ENCODE measurements around the gene FHIT. TPM values are rescaled to one million over a fixed set of nuclear protein-coding genes. Genes with fewer than 3 reads are reported as not detected.

Gene FHIT
- total RNA-seq, 4 donors from 2014 or later, result 7.5 to 20.1 (median 13.5) TPM

GRCh38 chr3:59922192-59922591 lies 1329.1 kb downstream of the FHIT start:
- WGBS, 2 donors (ENCODE audit: low coverage in 1 of 2), result 87 to 96% methylated on average over 7 of the region's 7 CpGs
- in situ Hi-C loops (cut with MboI; ENCODE audit: low pct_ligation_motif_present in 1 of 4, low pct_unique_long_range_greater_than_20kb in 1 of 4, low sequenced_read_pairs in 3 of 4), result no loop called here

GRCh38 chr3:59920822-59921221 lies 1330.4 kb downstream of the FHIT start:
- H3K9me3 ChIP-seq, result no peaks in the 10 kb centered on the region
- no peak overlapping the region for H3K27ac ChIP-seq
- no peaks in the 10 kb centered on the region for H3K4me1 ChIP-seq
- H3K4me3 ChIP-seq, result no peak overlapping the region
- no peaks in the 10 kb centered on the region for H3K27me3 ChIP-seq
- 87 to 91% methylated on average over 5 of the region's 5 CpGs for WGBS, 2 donors (ENCODE audit: low coverage in 1 of 2)
- intact Hi-C loops (cut with DNase I; ENCODE audit: low total_unique reads) (no loop called here), in situ Hi-C loops (cut with MboI; ENCODE audit: low pct_ligation_motif_present in 1 of 4, low pct_unique_long_range_greater_than_20kb in 1 of 4, low sequenced_read_pairs in 3 of 4) (no loop called here)
- no peak for TF ChIP-seq EP300 (IDR thresholded peaks at IDR 0.05; ENCODE audit: low read depth)
- TF ChIP-seq POLR2A (IDR thresholded peaks at IDR 0.05), result no peak
- no peak for TF ChIP-seq CTCF (IDR thresholded peaks at IDR 0.05)
- TF ChIP-seq POLR2AphosphoS5 (IDR thresholded peaks at IDR 0.05), result no peak
- no peak for DNase-seq
- H3K36me3 ChIP-seq, result no peaks in the 10 kb centered on the region

More at GRCh38 chr3:59922192-59922591, 1329.1 kb downstream of the FHIT start:
- no peak overlapping the region for H3K4me3 ChIP-seq
- no peaks in the 10 kb centered on the region for H3K4me1 ChIP-seq
- H3K27me3 ChIP-seq, result no peaks in the 10 kb centered on the region
- no peak for DNase-seq
- intact Hi-C loops (cut with DNase I; ENCODE audit: low total_unique reads), result no loop called here
- no peaks in the 10 kb centered on the region for H3K36me3 ChIP-seq
- TF ChIP-seq EP300 (IDR thresholded peaks at IDR 0.05; ENCODE audit: low read depth) (no peak), POLR2AphosphoS5 (IDR thresholded peaks at IDR 0.05) (no peak), CTCF (IDR thresholded peaks at IDR 0.05) (no peak)
- no peaks in the 10 kb centered on the region for H3K9me3 ChIP-seq
- no peak overlapping the region for H3K27ac ChIP-seq

GRCh38 chr3:59919586-59919985 lies 1331.7 kb downstream of the FHIT start:
- intact Hi-C loops (cut with DNase I; ENCODE audit: low total_unique reads), result no loop called here

DNA sequence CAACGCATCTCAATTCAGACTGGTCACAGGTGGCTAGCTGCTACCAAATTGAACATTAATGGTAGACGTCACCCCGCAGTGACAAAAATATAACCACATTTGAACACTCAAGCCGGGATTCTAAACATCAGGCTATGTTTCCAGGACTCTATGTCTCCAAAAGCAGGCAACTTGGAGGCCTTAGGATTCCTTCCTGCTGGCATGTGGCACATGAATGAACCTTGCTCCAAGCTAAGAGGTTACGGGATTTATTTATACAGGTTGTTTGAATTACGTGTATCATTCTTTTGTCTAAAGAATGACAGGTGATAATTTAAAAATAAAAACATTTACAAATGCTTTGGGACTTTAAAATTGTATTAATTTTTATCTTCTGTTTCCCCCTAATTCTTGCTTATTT lies 1337.0 kb downstream of the FHIT start:
- no peaks in the 10 kb centered on the region for H3K27me3 ChIP-seq
- intact Hi-C loops (cut with DNase I; ENCODE audit: low total_unique reads) (no loop called here), in situ Hi-C loops (cut with MboI; ENCODE audit: low pct_ligation_motif_present in 1 of 4, low pct_unique_long_range_greater_than_20kb in 1 of 4, low sequenced_read_pairs in 3 of 4) (no loop called here)
- no peaks in the 10 kb centered on the region for H3K9me3 ChIP-seq
- WGBS, 2 donors (ENCODE audit: low coverage in 1 of 2), result 71 to 72% methylated on average over 6 of the region's 6 CpGs
- H3K27ac ChIP-seq, result no peak overlapping the region
- no peak for TF ChIP-seq POLR2A (IDR thresholded peaks at IDR 0.05)
- TF ChIP-seq EP300 (IDR thresholded peaks at IDR 0.05; ENCODE audit: low read depth), result no peak
- TF ChIP-seq POLR2AphosphoS5 (IDR thresholded peaks at IDR 0.05), result no peak
- no peak for TF ChIP-seq CTCF (IDR thresholded peaks at IDR 0.05)
- peaks cover 0 to 8% (median 4%) of the 10 kb centered on the region in 4 donors for H3K4me1 ChIP-seq
- no peak overlapping the region for H3K4me3 ChIP-seq
- no peaks in the 10 kb centered on the region for H3K36me3 ChIP-seq
- DNase-seq, result no peak

More at GRCh38 chr3:59919586-59919985, 1331.7 kb downstream of the FHIT start:
- no peaks in the 10 kb centered on the region for H3K9me3 ChIP-seq
- no peaks in the 10 kb centered on the region for H3K36me3 ChIP-seq
- H3K27ac ChIP-seq, result no peak overlapping the region
- H3K27me3 ChIP-seq, result no peaks in the 10 kb centered on the region
- in situ Hi-C loops (cut with MboI; ENCODE audit: low pct_ligation_motif_present in 1 of 4, low pct_unique_long_range_greater_than_20kb in 1 of 4, low sequenced_read_pairs in 3 of 4), result no loop called here
- H3K4me3 ChIP-seq, result no peak overlapping the region
- no peak for DNase-seq
- H3K4me1 ChIP-seq, result no peaks in the 10 kb centered on the region
- TF ChIP-seq POLR2A (IDR thresholded peaks at IDR 0.05), result no peak
- TF ChIP-seq EP300 (IDR thresholded peaks at IDR 0.05; ENCODE audit: low read depth), result no peak
- no peak for TF ChIP-seq POLR2AphosphoS5 (IDR thresholded peaks at IDR 0.05)
- no peak for TF ChIP-seq CTCF (IDR thresholded peaks at IDR 0.05)
- WGBS, 2 donors (ENCODE audit: low coverage in 1 of 2), result 78 to 93% methylated on average over 2 of the region's 2 CpGs

All from transverse colon (tissue), 4 donors.